Right forelimb (tissue), 1 donor: ENCODE measurements around the gene ZP2.
"Not testable (repeated sequence)": the region's sequence is repeated elsewhere in the genome, so short reads cannot be mapped to it uniquely, and the experiment has no call there.

Source experiments
- DNase-seq: peaks from one replicate; pipeline ENCODE4 v3.0.0-alpha.2; 2018

Gene ZP2

GRCh38 chr16:21211486-21211885 is at the start of gene ZP2:
ZP2 (minus strand) TSS chr16:21211574; CDS start chr16:21211547, 27 bp downstream.
- DNase-seq, result no peak

- DNase-seq, result no peak
These were observed 45.9 kb upstream of the ZP2 start for GRCh38 chr16:21257284-21257683.

GRCh38 chr16:21256636-21257035 is 45.3 kb upstream of the ZP2 start:
- no peak for DNase-seq

GRCh38 chr16:21253470-21253869 is 42.1 kb upstream of the ZP2 start:
- DNase-seq, result no peak

- DNase-seq, result no peak
These were observed 38.9 kb upstream of the ZP2 start for GRCh38 chr16:21250072-21250923.

GRCh38 chr16:21248179-21248578 is 36.8 kb upstream of the ZP2 start:
- DNase-seq, result not testable (repeated sequence)

GRCh38 chr16:21244518-21245215 is 33.3 kb upstream of the ZP2 start:
- no peak for DNase-seq

GRCh38 chr16:21242756-21243155 is 31.4 kb upstream of the ZP2 start:
- no peak for DNase-seq

- no peak for DNase-seq
These were observed 28.3 kb upstream of the ZP2 start for GRCh38 chr16:21239646-21240045.

- DNase-seq, result no peak
These were observed 25.5 kb upstream of the ZP2 start for GRCh38 chr16:21236831-21237230.

- no peak for DNase-seq
These were observed 23.8 kb upstream of the ZP2 start for GRCh38 chr16:21235199-21235585.

GRCh38 chr16:21233521-21234150 is 22.3 kb upstream of the ZP2 start, which contains the start of gene ANKS4B:
ANKS4B (plus strand) TSS chr16:21233699; CDS start chr16:21233738, 39 bp downstream.
- no peak for DNase-seq

- no peak for DNase-seq
These were observed 21.7 kb upstream of the ZP2 start for GRCh38 chr16:21233045-21233520.

GRCh38 chr16:21228361-21228872 is 17.0 kb upstream of the ZP2 start:
- no peak for DNase-seq

GRCh38 chr16:21227866-21228265 is 16.5 kb upstream of the ZP2 start:
- DNase-seq, result no peak

- no peak for DNase-seq
These were observed 15.4 kb upstream of the ZP2 start for GRCh38 chr16:21226749-21227148.

- DNase-seq, result no peak
These were observed 13.4 kb upstream of the ZP2 start for GRCh38 chr16:21224800-21225199.

- DNase-seq, result no peak
These were observed 12.4 kb upstream of the ZP2 start for GRCh38 chr16:21223787-21224186.

- no peak for DNase-seq
These were observed 11.3 kb upstream of the ZP2 start for GRCh38 chr16:21222495-21223337.

- DNase-seq, result no peak
These were observed 8.2 kb upstream of the ZP2 start for GRCh38 chr16:21219551-21219950.

- no peak for DNase-seq
These were observed 6.8 kb upstream of the ZP2 start for GRCh38 chr16:21218153-21218552.

- no peak for DNase-seq
These were observed 5.7 kb upstream of the ZP2 start for GRCh38 chr16:21217121-21217520.
